ENCODE data around the gene GRAMD1B.

The GRAMD1B gene

GRCh38 chr11:123483058-123483457, 53.0 kb downstream of the GRAMD1B start:
- TF ChIP-seq ZNF274 (IDR thresholded peaks at IDR 0.05; ENCODE audit: low read depth, low read length): no peak
- no peak overlapping the region for H3K4me3 ChIP-seq (ENCODE audit: low read length)

GRCh38 chr11:123483466-123483865, 53.4 kb downstream of the GRAMD1B start:
- TF ChIP-seq ZNF274 (IDR thresholded peaks at IDR 0.05; ENCODE audit: low read depth, low read length): no peak
- no peak overlapping the region for H3K4me3 ChIP-seq (ENCODE audit: low read length)

- TF ChIP-seq ZNF274 (IDR thresholded peaks at IDR 0.05; ENCODE audit: low read depth, low read length): no peak
- no peak overlapping the region; the same call in 1 of the 2 replicates for H3K4me3 ChIP-seq (ENCODE audit: low read length)
These were observed 54.4 kb downstream of the GRAMD1B start for GRCh38 chr11:123484448-123484847.

GRCh38 chr11:123487157-123487744, 57.2 kb downstream of the GRAMD1B start:
- TF ChIP-seq ZNF274 (IDR thresholded peaks at IDR 0.05; ENCODE audit: low read depth, low read length): no peak
- H3K4me3 ChIP-seq (ENCODE audit: low read length): no peak overlapping the region

GRCh38 chr11:123490527-123490926, 60.5 kb downstream of the GRAMD1B start:
- no peak for TF ChIP-seq ZNF274 (IDR thresholded peaks at IDR 0.05; ENCODE audit: low read depth, low read length)
- no peak overlapping the region for H3K4me3 ChIP-seq (ENCODE audit: low read length)

GRCh38 chr11:123491241-123491640, 61.2 kb downstream of the GRAMD1B start:
- TF ChIP-seq ZNF274 (IDR thresholded peaks at IDR 0.05; ENCODE audit: low read depth, low read length): no peak
- H3K4me3 ChIP-seq (ENCODE audit: low read length): no peak overlapping the region

GRCh38 chr11:123493349-123494063, 63.4 kb downstream of the GRAMD1B start:
- H3K4me3 ChIP-seq (ENCODE audit: low read length): no peak overlapping the region
- no peak for TF ChIP-seq ZNF274 (IDR thresholded peaks at IDR 0.05; ENCODE audit: low read depth, low read length)

GRCh38 chr11:123494195-123495050, 64.4 kb downstream of the GRAMD1B start:
- no peak overlapping the region for H3K4me3 ChIP-seq (ENCODE audit: low read length)
- TF ChIP-seq ZNF274 (IDR thresholded peaks at IDR 0.05; ENCODE audit: low read depth, low read length): no peak

- H3K4me3 ChIP-seq (ENCODE audit: low read length): no peak overlapping the region
- no peak for TF ChIP-seq ZNF274 (IDR thresholded peaks at IDR 0.05; ENCODE audit: low read depth, low read length)
These were observed 74.3 kb downstream of the GRAMD1B start for GRCh38 chr11:123504401-123504800.

- no peak for TF ChIP-seq ZNF274 (IDR thresholded peaks at IDR 0.05; ENCODE audit: low read depth, low read length)
- H3K4me3 ChIP-seq (ENCODE audit: low read length): peak overlapping the region; percentile 4; the same call in 1 of the 2 replicates
These were observed 75.7 kb downstream of the GRAMD1B start for GRCh38 chr11:123505546-123506299.

GRCh38 chr11:123507043-123507442, 77.0 kb downstream of the GRAMD1B start:
- no peak for TF ChIP-seq ZNF274 (IDR thresholded peaks at IDR 0.05; ENCODE audit: low read depth, low read length)

GRCh38 chr11:123509737-123510578, 79.9 kb downstream of the GRAMD1B start:
- H3K4me3 ChIP-seq (ENCODE audit: low read length): no peak overlapping the region
- TF ChIP-seq ZNF274 (IDR thresholded peaks at IDR 0.05; ENCODE audit: low read depth, low read length): no peak

More at GRCh38 chr11:123507043-123507442, 77.0 kb downstream of the GRAMD1B start:
- no peak overlapping the region for H3K4me3 ChIP-seq (ENCODE audit: low read length)

- TF ChIP-seq ZNF274 (IDR thresholded peaks at IDR 0.05; ENCODE audit: low read depth, low read length): no peak
- no peak overlapping the region for H3K4me3 ChIP-seq (ENCODE audit: low read length)
These were observed 80.5 kb downstream of the GRAMD1B start for GRCh38 chr11:123510579-123510905.
